ENCODE measurements around the gene INTS11. TPM values are rescaled to one million over a fixed set of nuclear protein-coding genes. Genes with fewer than 3 reads are reported as not detected.

The INTS11 gene
- polyA plus RNA-seq, 3 donors: 85.7 to 89.1 (median 87.4) TPM

GRCh38 chr1:1358433-1359271 is 34.2 kb upstream of the INTS11 start, which contains the start of gene MXRA8:
MXRA8 (minus strand) TSS chr1:1358555; CDS start chr1:1358504, 51 bp downstream.
- no peak for DNase-seq (ENCODE audit: low read depth in 3 of 3, low spot score in 2 of 3)

GRCh38 chr1:1357871-1358432 is 33.5 kb upstream of the INTS11 start:
- no peak for DNase-seq (ENCODE audit: low read depth in 3 of 3, low spot score in 2 of 3)

GRCh38 chr1:1356796-1357401 is 32.4 kb upstream of the INTS11 start:
- no peak for DNase-seq (ENCODE audit: low read depth in 3 of 3, low spot score in 2 of 3)

GRCh38 chr1:1356166-1356795 is 31.8 kb upstream of the INTS11 start:
- no peak for DNase-seq (ENCODE audit: low read depth in 3 of 3, low spot score in 2 of 3)

- DNase-seq (ENCODE audit: low read depth in 3 of 3, low spot score in 2 of 3): no peak
Measured at GRCh38 chr1:1355416-1355815, 31.0 kb upstream of the INTS11 start.

GRCh38 chr1:1354271-1355247 is 30.1 kb upstream of the INTS11 start:
- DNase-seq (ENCODE audit: low read depth in 3 of 3, low spot score in 2 of 3): no peak

GRCh38 chr1:1353389-1354151 is 29.1 kb upstream of the INTS11 start:
- no peak for DNase-seq (ENCODE audit: low read depth in 3 of 3, low spot score in 2 of 3)

GRCh38 chr1:1352786-1353388 is 28.4 kb upstream of the INTS11 start:
- DNase-seq (ENCODE audit: low read depth in 3 of 3, low spot score in 2 of 3): no peak

GRCh38 chr1:1351511-1352427 is 27.3 kb upstream of the INTS11 start:
- no peak for DNase-seq (ENCODE audit: low read depth in 3 of 3, low spot score in 2 of 3)

GRCh38 chr1:1349256-1350012 is 25.0 kb upstream of the INTS11 start, which contains the start of gene DVL1:
DVL1 (minus strand) TSS chr1:1349418; CDS start chr1:1349065, 353 bp downstream.
- no peak for DNase-seq (ENCODE audit: low read depth in 3 of 3, low spot score in 2 of 3)

GRCh38 chr1:1348420-1349255 is 24.2 kb upstream of the INTS11 start:
- no peak for DNase-seq (ENCODE audit: low read depth in 3 of 3, low spot score in 2 of 3)

- DNase-seq (ENCODE audit: low read depth in 3 of 3, low spot score in 2 of 3): no peak
Measured at GRCh38 chr1:1347663-1348419, 23.4 kb upstream of the INTS11 start.

- no peak for DNase-seq (ENCODE audit: low read depth in 3 of 3, low spot score in 2 of 3)
Measured at GRCh38 chr1:1347026-1347595, 22.7 kb upstream of the INTS11 start.

GRCh38 chr1:1346501-1346890 is 22.0 kb upstream of the INTS11 start:
- no peak for DNase-seq (ENCODE audit: low read depth in 3 of 3, low spot score in 2 of 3)

GRCh38 chr1:1345860-1346500 is 21.5 kb upstream of the INTS11 start:
- no peak for DNase-seq (ENCODE audit: low read depth in 3 of 3, low spot score in 2 of 3)

Measured in right renal cortex interstitium (tissue), 3 donors.